GM18505 (cell line): ENCODE measurements around the gene GSE1.

Source experiments
- ATAC-seq: cut with Tn5 transposase; IDR thresholded peaks from one replicate; pipeline ENCODE4 v1.9.1; 2021; ENCODE audit not compliant: unreplicated experiment
- POLR2A ChIP-seq: IDR thresholded peaks from 4 replicates; pipeline ENCODE4 v1.6.1; 2011; ENCODE audit warnings: borderline replicate concordance; ENCODE audit not compliant: insufficient read depth, insufficient read length; ENCODE audit errors: extremely low read depth

The GSE1 gene

DNA sequence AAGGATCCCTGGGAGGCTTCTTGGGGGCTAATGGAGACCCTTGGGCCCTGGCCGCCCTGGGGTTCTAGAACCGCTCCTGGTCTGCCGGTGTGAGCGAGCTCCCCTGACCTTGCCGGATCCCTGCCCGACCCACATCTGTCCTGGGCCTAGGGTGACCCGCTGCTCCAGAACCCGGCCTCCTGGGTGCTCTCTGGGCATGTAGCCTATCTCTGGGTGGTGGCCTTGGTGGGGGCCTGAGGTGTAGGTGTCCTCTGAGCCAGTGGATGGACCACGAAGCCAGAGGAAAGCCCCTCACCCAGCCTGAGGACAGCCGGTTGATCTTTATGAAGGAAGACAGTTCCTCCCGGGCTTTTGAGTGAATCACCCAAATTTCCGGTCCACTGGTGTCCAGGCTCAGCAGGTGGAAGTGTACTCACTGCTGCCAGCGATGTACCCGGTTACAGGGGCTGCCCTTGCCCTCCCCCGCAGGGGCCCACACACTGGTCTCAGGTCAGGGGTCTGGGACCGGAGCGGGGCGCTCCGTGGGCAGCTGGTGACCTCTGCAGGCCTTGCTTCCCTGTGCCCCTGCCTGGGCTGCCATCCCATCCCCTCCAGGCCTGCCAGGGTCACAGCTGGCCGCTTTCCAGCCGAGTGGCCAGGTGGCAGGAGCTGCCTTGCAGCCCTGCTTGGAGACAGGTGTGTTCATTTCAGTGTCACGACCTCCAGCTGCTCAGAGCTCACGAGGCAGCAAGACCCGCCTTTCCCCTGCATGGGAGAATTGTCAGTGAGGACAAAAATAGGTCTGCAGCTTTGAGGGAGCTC, 10.5 kb upstream of the GSE1 start:
- no peak for TF ChIP-seq POLR2A
- no peak for ATAC-seq

DNA sequence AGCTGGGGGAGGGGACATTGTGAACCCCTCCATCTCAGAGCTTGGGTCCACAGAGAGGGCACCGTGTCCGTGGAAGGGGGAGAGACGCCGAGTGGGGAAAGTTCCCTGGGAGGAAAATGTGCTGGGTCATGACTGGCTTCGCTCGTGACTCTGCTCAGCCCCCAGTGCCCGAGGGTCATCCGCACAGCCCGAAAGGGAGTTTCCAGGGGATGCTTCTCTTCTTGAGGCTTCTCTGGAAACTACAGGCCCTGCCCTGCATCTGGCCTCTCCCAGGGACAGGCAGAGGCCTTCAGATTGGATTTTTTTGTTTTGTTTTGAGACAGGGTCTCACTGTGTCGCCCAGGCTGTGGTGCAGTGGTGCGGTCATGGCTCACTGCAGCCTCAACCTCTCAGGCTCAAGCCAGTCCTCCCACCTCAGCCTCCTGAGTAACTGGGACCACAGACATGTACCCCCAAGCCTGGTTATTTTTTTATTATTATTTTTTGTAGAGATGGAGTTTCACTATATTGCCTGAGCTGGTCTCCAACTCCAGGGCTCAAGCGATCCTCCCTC, 9.8 kb upstream of the GSE1 start:
- TF ChIP-seq POLR2A: no peak
- ATAC-seq: no peak

GRCh38 chr16:85604145-85604705, 8.9 kb upstream of the GSE1 start:
- TF ChIP-seq POLR2A: no peak
- ATAC-seq: no peak

DNA sequence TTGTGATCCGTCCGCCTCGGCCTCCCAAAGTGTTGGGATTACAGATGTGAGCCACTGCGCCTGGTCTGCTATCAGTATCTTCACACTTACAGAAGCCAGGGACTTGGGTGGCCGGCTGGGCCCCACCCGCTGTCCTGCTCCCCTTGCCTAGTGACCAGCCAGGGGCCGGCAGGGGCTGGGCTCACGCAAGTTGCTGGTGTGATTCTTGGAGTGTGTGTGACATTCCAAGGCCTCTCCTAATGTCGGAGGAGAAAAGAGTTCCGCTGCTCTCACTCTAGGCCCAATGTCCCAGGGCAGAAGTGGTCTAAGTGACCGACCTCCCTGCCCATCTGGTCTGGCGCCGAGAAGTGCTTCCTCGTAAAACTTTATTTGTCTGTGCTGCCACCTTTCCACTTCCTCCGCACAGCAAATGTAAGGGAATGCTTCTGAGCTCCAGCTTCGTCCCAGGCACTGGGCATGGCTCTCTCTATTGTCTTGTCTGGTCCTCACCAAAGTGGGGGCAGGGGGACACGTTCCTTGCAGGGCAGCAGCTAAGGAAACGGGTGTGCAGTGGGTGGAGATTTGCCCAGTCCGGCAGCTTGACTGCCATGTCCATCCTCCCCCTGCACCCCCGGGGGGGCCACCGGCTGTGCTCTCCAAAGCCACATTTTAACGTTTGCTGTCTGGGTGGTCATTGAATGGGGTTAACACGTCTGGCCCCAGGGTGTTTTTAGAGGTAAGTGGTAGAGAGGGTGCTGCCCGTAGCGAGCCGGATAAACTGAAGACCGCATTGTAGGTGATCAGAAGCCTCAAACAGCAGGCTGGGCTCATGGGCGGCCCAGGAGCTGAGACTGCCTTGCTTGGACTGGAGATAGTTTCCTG, 7.8 kb upstream of the GSE1 start:
- no peak for ATAC-seq
- TF ChIP-seq POLR2A: no peak

- no peak for ATAC-seq
- TF ChIP-seq POLR2A: no peak
Measured at GRCh38 chr16:85605912-85606841, 6.9 kb upstream of the GSE1 start.

- no peak for TF ChIP-seq POLR2A
- ATAC-seq: no peak
Measured at GRCh38 chr16:85606904-85607303, 6.2 kb upstream of the GSE1 start.

GRCh38 chr16:85607321-85607765, 5.8 kb upstream of the GSE1 start:
- ATAC-seq: no peak
- TF ChIP-seq POLR2A: no peak

- no peak for TF ChIP-seq POLR2A
- no peak for ATAC-seq
Measured at GRCh38 chr16:85607796-85608514, 5.2 kb upstream of the GSE1 start.

DNA sequence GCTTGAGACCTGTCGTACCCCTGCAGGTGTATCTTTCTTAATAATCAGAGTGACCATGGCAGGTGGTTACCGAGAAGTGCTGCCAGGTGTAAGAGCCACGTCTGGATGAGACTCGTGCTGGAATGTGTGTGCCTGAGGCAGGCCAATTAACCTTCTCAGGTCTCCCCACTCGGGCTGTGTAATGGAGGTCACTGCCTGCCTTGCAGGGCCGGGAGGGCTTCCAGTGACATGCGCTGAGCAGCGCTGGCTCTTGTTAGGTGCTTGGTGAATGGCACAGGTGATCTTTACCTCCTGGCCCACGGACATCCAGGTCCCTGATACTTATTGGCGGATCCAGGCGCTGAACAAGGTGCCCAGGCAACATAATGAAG, 4.6 kb upstream of the GSE1 start:
- no peak for ATAC-seq
- TF ChIP-seq POLR2A: no peak

DNA sequence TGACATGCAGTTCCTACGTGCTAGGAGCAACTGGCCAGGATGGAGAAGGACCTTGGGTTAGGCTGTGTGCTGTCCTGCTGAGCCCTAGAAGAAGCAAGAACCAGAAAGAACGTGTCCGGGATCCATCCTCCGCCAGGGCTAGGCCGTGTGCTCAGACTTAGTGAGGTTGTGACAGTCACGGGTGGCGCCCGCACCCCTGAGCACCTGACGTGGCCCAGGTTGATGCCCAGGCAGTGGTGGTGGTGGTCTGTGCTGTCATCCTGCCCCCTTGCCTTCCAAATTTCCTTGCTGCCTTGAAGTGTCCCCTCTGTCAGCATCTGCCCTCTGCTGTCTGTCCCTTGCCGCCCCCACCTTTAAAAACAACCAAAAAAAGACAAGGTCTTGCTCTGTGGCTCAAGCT, 4.2 kb upstream of the GSE1 start:
- no peak for ATAC-seq
- no peak for TF ChIP-seq POLR2A

- ATAC-seq: no peak
- TF ChIP-seq POLR2A: no peak
Measured at GRCh38 chr16:85609539-85609938, 3.6 kb upstream of the GSE1 start.

DNA sequence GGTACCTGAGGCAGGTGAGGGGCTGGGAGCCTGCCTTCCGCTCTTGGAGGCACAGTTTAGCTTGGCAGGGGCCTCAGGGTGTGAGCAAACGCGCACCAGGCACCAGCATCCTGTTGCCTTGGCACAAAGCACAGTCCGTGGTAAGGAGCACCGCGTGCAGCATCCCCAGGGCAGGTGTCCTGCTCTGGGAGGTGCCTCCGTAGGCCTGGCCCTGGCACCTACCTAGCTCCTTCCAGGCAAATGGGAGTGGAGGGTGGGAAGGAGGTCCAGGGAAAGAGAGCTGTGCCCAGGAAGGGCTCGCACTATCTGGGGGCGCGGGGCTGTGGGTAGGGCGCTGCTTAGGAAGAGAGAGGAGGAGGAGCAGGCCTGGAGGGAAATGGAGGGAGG, 3.1 kb upstream of the GSE1 start:
- ATAC-seq: no peak
- no peak for TF ChIP-seq POLR2A
